Measurements from ENCODE around the gene TMEM31. TPM values are rescaled to one million over a fixed set of nuclear protein-coding genes. Genes with fewer than 3 reads are reported as not detected.

The TMEM31 gene
- total RNA-seq, 1 donor from 2014 or later = not detected

DNA sequence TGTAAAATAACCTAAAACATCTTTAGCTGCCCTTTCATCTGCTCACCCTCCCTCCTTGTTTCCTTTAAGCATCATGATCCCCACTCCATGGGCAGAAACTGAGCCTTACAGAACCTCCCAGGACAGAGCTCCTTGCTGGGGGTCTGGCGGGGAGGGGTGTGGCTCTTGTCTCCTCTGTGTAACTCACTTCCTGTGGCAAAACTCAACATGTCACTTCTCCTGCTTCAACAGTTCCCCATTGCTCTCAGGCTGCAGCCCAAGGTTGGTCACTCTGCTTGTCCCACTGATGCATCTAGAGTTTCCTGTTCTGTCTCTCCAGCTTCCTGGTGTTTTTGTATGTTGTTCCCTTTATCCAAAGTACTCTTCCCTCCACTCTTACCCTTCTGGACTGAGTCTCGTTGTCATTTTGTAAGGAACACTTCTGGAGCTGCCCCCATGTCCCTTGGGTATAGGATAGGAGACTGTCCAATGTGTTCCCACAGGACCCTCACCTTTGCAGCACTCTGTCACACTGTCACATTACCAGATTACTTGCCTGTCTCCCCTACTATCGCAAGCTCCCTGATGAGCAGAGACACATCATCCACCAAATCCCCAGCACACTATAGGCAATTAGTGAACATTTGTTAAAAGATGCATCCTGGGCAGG, 19.6 kb downstream of the TMEM31 start:
- Histone ChIP-seq H3K4me3 (ENCODE audit: low read depth, low read length) (no peak overlapping the region), H3K36me3 (ENCODE audit: control insufficient read depth, insufficient read depth, low read length) (no peaks in the 10 kb centered on the region), H3K27me3 (ENCODE audit: control insufficient read depth, insufficient read depth, low read length) (peaks cover 35% of the 10 kb centered on the region)
- DNase-seq (ENCODE audit: low read depth) = no peak
- TF ChIP-seq, protein P1, sequence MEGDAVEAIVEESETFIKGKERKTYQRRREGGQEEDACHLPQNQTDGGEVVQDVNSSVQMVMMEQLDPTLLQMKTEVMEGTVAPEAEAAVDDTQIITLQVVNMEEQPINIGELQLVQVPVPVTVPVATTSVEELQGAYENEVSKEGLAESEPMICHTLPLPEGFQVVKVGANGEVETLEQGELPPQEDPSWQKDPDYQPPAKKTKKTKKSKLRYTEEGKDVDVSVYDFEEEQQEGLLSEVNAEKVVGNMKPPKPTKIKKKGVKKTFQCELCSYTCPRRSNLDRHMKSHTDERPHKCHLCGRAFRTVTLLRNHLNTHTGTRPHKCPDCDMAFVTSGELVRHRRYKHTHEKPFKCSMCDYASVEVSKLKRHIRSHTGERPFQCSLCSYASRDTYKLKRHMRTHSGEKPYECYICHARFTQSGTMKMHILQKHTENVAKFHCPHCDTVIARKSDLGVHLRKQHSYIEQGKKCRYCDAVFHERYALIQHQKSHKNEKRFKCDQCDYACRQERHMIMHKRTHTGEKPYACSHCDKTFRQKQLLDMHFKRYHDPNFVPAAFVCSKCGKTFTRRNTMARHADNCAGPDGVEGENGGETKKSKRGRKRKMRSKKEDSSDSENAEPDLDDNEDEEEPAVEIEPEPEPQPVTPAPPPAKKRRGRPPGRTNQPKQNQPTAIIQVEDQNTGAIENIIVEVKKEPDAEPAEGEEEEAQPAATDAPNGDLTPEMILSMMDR (IDR thresholded peaks at IDR 0.05; ENCODE audit: insufficient read depth, low read length, poor library complexity, severe bottlenecking) = no peak

DNA sequence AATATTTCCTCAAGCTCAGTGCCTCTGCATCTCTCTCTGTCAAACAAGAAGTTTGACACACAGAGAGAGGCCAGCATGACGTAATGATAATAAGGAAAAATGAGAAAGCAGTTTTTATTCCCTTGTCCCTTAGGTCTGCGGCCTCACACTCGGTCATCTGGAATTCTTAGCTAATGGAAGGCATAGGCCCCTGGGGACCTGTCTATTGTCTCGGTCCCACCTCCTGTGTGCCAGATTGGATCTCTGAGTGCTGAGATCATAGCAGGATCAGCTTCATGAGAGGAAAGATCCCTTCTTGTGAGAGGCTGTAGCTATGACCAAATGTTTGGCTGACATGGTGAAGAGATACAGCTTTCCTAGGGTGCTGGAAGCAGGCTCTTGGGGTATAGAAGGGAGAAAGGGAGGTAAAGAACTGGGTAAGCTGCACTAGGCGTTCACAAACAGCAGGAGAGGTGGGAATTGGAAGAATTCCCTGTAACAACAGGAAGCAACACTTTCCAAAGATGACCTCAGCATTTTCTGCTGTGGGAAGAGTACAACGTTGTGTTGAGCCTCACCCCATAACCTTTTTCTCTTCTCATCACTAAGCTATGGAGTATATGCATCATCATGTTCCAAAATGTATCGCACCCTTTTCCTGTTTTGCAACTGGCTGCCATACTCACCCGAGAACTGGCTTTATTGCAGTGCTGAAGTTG, 20.2 kb downstream of the TMEM31 start:
- TF ChIP-seq, protein P1 (IDR thresholded peaks at IDR 0.05; ENCODE audit: insufficient read depth, low read length, poor library complexity, severe bottlenecking) = no peak
- DNase-seq (ENCODE audit: low read depth) = no peak
- H3K36me3 ChIP-seq (ENCODE audit: control insufficient read depth, insufficient read depth, low read length) = no peaks in the 10 kb centered on the region
- no peak overlapping the region for H3K4me3 ChIP-seq (ENCODE audit: low read depth, low read length)
- H3K27me3 ChIP-seq (ENCODE audit: control insufficient read depth, insufficient read depth, low read length) = peaks cover 30% of the 10 kb centered on the region

DNA sequence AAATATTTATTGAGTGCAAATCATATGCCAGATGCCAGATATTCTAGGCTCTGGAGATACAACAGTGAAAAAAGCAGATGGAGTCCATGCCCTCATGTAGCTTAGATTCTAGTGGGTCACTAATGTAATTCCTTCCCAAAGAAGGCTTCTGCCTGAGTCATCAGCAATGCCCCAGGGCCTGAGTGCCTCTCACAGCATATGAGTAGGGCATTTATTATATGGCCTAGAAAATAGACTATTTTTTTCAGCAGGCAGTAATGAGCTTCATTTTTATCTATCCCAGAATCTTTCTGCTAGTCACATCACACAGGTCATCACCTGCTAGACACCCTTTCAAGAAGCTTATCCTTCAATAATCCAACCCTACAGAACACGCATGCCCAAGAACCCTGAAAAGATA, 22.3 kb downstream of the TMEM31 start:
- TF ChIP-seq, protein P1 (IDR thresholded peaks at IDR 0.05; ENCODE audit: insufficient read depth, low read length, poor library complexity, severe bottlenecking) = no peak
- peaks cover 20% of the 10 kb centered on the region for H3K27me3 ChIP-seq (ENCODE audit: control insufficient read depth, insufficient read depth, low read length)
- DNase-seq (ENCODE audit: low read depth) = no peak
- no peak overlapping the region for H3K4me3 ChIP-seq (ENCODE audit: low read depth, low read length)
- H3K36me3 ChIP-seq (ENCODE audit: control insufficient read depth, insufficient read depth, low read length) = no peaks in the 10 kb centered on the region

DNA sequence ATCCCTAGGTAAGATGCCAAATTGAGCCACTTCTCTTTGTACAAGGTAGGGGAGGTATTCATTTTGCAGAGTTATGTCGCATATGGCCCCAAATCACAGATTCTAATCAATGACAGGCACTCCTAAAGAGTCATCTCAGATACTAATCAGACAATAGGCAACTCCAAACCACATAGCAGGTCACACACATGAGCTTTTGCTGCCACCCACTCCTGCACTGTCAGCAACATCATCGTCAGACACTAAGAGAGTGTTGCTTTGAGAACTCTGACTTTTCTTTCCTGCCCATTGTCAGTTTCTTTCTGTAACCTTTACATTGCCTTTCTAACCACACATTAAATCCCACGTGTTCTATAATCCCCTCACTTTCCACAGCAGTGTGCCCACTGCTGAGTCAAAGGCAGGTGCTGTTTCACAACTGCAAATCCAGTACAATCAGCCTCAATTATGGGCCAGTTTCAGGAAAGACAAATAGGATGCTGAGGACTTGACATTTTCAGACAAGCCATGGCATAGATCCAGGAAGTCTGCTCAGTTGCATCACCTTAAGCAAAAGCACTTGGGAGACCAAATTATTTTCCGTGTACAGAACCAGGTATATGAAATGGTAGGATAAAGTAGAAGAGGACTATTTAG, 23.5 kb downstream of the TMEM31 start:
- Histone ChIP-seq H3K4me3 (ENCODE audit: low read depth, low read length) (no peak overlapping the region), H3K36me3 (ENCODE audit: control insufficient read depth, insufficient read depth, low read length) (no peaks in the 10 kb centered on the region), H3K27me3 (ENCODE audit: control insufficient read depth, insufficient read depth, low read length) (peaks cover 10% of the 10 kb centered on the region)
- TF ChIP-seq, protein P1 (IDR thresholded peaks at IDR 0.05; ENCODE audit: insufficient read depth, low read length, poor library complexity, severe bottlenecking) = no peak
- DNase-seq (ENCODE audit: low read depth) = no peak

DNA sequence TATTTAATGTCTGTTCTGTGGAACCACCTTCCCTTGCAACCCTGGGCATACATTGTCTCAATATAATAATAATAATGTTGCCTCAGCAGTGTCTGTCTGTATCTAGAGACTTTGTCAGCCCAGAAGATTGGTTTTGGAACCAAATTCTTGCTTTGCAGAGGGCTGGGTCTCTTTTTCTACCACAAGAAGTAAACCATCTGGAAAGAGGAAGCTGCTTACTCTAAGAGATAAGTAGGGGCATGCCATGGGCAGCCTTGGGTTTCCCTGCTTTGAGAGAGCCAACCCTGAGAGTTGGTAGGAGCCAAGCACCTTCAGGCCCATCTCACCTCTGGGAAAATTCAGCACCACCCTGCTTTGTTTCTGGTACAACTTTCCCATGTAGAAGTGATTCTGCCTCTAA, 27.0 kb downstream of the TMEM31 start:
- Histone ChIP-seq H3K36me3 (ENCODE audit: control insufficient read depth, insufficient read depth, low read length) (no peaks in the 10 kb centered on the region), H3K4me3 (ENCODE audit: low read depth, low read length) (no peak overlapping the region), H3K27me3 (ENCODE audit: control insufficient read depth, insufficient read depth, low read length) (no peaks in the 10 kb centered on the region)
- DNase-seq (ENCODE audit: low read depth) = no peak
- TF ChIP-seq, protein P1 (IDR thresholded peaks at IDR 0.05; ENCODE audit: insufficient read depth, low read length, poor library complexity, severe bottlenecking) = no peak
